GM21576 (cell line): ENCODE results near the gene PFKFB3.
"Not testable (repeated sequence)": the region's sequence is repeated elsewhere in the genome, so short reads cannot be mapped to it uniquely, and the experiment has no call there.

Experiments
- ATAC-seq: cut with Tn5 transposase; IDR thresholded peaks from one replicate; pipeline ENCODE4 v1.9.1; 2021; ENCODE audit warnings: mild to moderate bottlenecking, moderate library complexity; ENCODE audit not compliant: unreplicated experiment

Gene PFKFB3

GRCh38 chr10:6269432-6269831 is 66.7 kb downstream of the PFKFB3 start:
- ATAC-seq, result no peak

GRCh38 chr10:6269953-6270867 is 67.5 kb downstream of the PFKFB3 start:
- peak; percentile 57 for ATAC-seq

- ATAC-seq, result no peak
Observed at GRCh38 chr10:6270951-6271350, 68.2 kb downstream of the PFKFB3 start.

- no peak for ATAC-seq
Observed at GRCh38 chr10:6271663-6272062, 68.9 kb downstream of the PFKFB3 start.

- ATAC-seq, result no peak
Observed at GRCh38 chr10:6272126-6272525, 69.4 kb downstream of the PFKFB3 start.

- ATAC-seq, result no peak
Observed at GRCh38 chr10:6273351-6273750, 70.6 kb downstream of the PFKFB3 start.

- no peak for ATAC-seq
Observed at GRCh38 chr10:6274040-6274439, 71.3 kb downstream of the PFKFB3 start.

GRCh38 chr10:6274484-6274883 is 71.8 kb downstream of the PFKFB3 start:
- no peak for ATAC-seq

GRCh38 chr10:6275022-6275997 is 72.6 kb downstream of the PFKFB3 start:
- peak; percentile 62 for ATAC-seq

- ATAC-seq, result no peak
Observed at GRCh38 chr10:6276356-6276755, 73.6 kb downstream of the PFKFB3 start.

- ATAC-seq, result no peak
Observed at GRCh38 chr10:6278519-6279120, 75.9 kb downstream of the PFKFB3 start.

- no peak for ATAC-seq
Observed at GRCh38 chr10:6279540-6280267, 77.0 kb downstream of the PFKFB3 start.

GRCh38 chr10:6280291-6280690 is 77.6 kb downstream of the PFKFB3 start:
- no peak for ATAC-seq

GRCh38 chr10:6282454-6282958 is 79.8 kb downstream of the PFKFB3 start:
- ATAC-seq, result no peak

- no peak for ATAC-seq
Observed at GRCh38 chr10:6283655-6284054, 80.9 kb downstream of the PFKFB3 start.

- not testable (repeated sequence) for ATAC-seq
Observed at GRCh38 chr10:6290621-6291020, 87.9 kb downstream of the PFKFB3 start.

GRCh38 chr10:6292741-6293151 is 90.0 kb downstream of the PFKFB3 start:
- no peak for ATAC-seq

GRCh38 chr10:6296425-6296824 is 93.7 kb downstream of the PFKFB3 start:
- not testable (repeated sequence) for ATAC-seq

GRCh38 chr10:6296828-6297251 is 94.1 kb downstream of the PFKFB3 start:
- ATAC-seq, result no peak

GRCh38 chr10:6297522-6297921 is 94.8 kb downstream of the PFKFB3 start:
- ATAC-seq, result no peak
